Panc1 (cell line): ENCODE measurements around the gene VTI1A. TPM values are rescaled to one million over a fixed set of nuclear protein-coding genes. Genes with fewer than 3 reads are reported as not detected.

Source experiments
- ATAC-seq: fragments of 200-7000 bp; cut with Tn5 transposase; 2 replicates; pipeline ENCODE4 v1.9.1; 2020; ENCODE audit warnings: mild to moderate bottlenecking, moderate library complexity
- BruUV-seq: library from RNA; stranded (reverse); fragments of 400-500 nt; replicated peaks from 2 replicates; lab custom pipeline; 2021; lab: Mats Ljungman, UMichigan
- CTCF ChIA-PET: fragments of 300-600 bp; sonication (Branson Sonifier 250); formaldehyde crosslinking; loops from one replicate; lab custom pipeline; 2022; ENCODE audit warnings: antibody characterized with exemption; lab: Charles Lee
- POLR2A ChIA-PET: fragments of 300-600 bp; sonication (Branson Sonifier 250); formaldehyde crosslinking; loops from one replicate; lab custom pipeline; 2022; ENCODE audit warnings: antibody characterized with exemption; lab: Charles Lee
- DNase-seq: peaks from one replicate; pipeline ENCODE4 v3.0.0-alpha.2; 2010; ENCODE audit warnings: low read depth, low spot score
- H3K27ac ChIP-seq: 2 replicates; pipeline ENCODE4 v1.5.1; 2011; ENCODE audit warnings: mild to moderate bottlenecking, low read length, inconsistent platforms
- H3K27me3 ChIP-seq: fragments of 200-500 bp; sonication (Bioruptor generic); 2 replicates; pipeline ENCODE4 v1.6.0; 2014; ENCODE audit warnings: low read length, inconsistent platforms; ENCODE audit not compliant: control insufficient read depth, insufficient read depth
- H3K36me3 ChIP-seq: fragments of 200-500 bp; sonication (Bioruptor generic); 2 replicates; pipeline ENCODE4 v1.5.1; 2014; ENCODE audit warnings: inconsistent platforms, mild to moderate bottlenecking, low read length, moderate library complexity; ENCODE audit not compliant: control insufficient read depth, insufficient read depth
- H3K4me1 ChIP-seq: 2 replicates; pipeline ENCODE4 v1.5.1; 2011; ENCODE audit warnings: inconsistent platforms, mild to moderate bottlenecking, low read length, moderate library complexity; ENCODE audit not compliant: control insufficient read depth, insufficient read depth
- H3K4me3 ChIP-seq, 2 experiments: 2 replicates each; pipeline ENCODE4 v1.5.1; 2011 to 2012; ENCODE audit warnings: low read depth in 2 of 2, low read length in 2 of 2, mild to moderate bottlenecking in 2 of 2, inconsistent platforms in 1 of 2, moderate library complexity in 1 of 2
- H3K9me3 ChIP-seq: fragments of 200-500 bp; sonication (Bioruptor generic); 2 replicates; pipeline ENCODE4 v1.5.1; 2014; ENCODE audit warnings: low read depth, mild to moderate bottlenecking, inconsistent platforms, low read length, moderate library complexity; ENCODE audit not compliant: control insufficient read depth, insufficient read depth
- CTCF ChIP-seq: fragments of 450-650 bp; IDR thresholded peaks from 2 replicates; pipeline ENCODE4 v1.5.1; 2017; ENCODE audit warnings: mild to moderate bottlenecking
- POLR2AphosphoS5 ChIP-seq: IDR thresholded peaks from 2 replicates; pipeline ENCODE4 v1.6.1; 2012; ENCODE audit warnings: mild to moderate bottlenecking, low read depth, low read length, moderate library complexity
- REST ChIP-seq, 2 experiments: IDR thresholded peaks; 2 replicates each; pipeline ENCODE4 v1.6.1; 2011 to 2012; ENCODE audit warnings: low read depth in 2 of 2, control low read depth in 1 of 2, low read length in 1 of 2, mild to moderate bottlenecking in 1 of 2, moderate library complexity in 1 of 2; ENCODE audit not compliant: insufficient read depth in 1 of 2
- SIN3A ChIP-seq: IDR thresholded peaks from 2 replicates; pipeline ENCODE4 v1.6.1; 2012; ENCODE audit warnings: low read depth, mild to moderate bottlenecking, low read length, moderate library complexity, borderline replicate concordance; ENCODE audit not compliant: insufficient read depth
- TCF7L2 ChIP-seq: IDR thresholded peaks from 2 replicates; pipeline ENCODE4 v1.6.1; 2011; ENCODE audit warnings: mild to moderate bottlenecking, low read depth, low read length, inconsistent platforms
- in situ Hi-C: cut with HindIII; loops from 2 replicates; pipeline ENCODE4 v1.10.0; 2016; ENCODE audit warnings: low sequenced_read_pairs, low pct_unique_long_range_greater_than_20kb
- intact Hi-C: fragments of 100-400 bp; cut with micrococcal nuclease; formaldehyde crosslinking; loops from one replicate; pipeline ENCODE4 v1.10.0; 2022; ENCODE audit not compliant: unreplicated experiment
- total RNA-seq: library from RNA; stranded (reverse); gene quantifications from one replicate; pipeline ENCODE4 v1.2.1, GENCODE V29; 2021; ENCODE audit not compliant: unreplicated experiment

Gene VTI1A
- total RNA-seq, 1 experiment from 2014 or later: 36.3 TPM

GRCh38 chr10:112528235-112528634 lies 81.2 kb downstream of the VTI1A start:
- POLR2A ChIA-PET: no interaction called here
- Histone ChIP-seq H3K4me1 (peaks cover 6% of the 10 kb centered on the region; the same call in 1 of the 2 replicates), H3K36me3 (no peaks in the 10 kb centered on the region), H3K9me3 (no peaks in the 10 kb centered on the region), H3K27ac (no peak overlapping the region), H3K27me3 (no peaks in the 10 kb centered on the region), H3K4me3 (no peak overlapping the region)
- in situ Hi-C loops (no loop called here), intact Hi-C loops (no loop called here)
- no peak for ATAC-seq
- CTCF ChIA-PET: no interaction called here
- BruUV-seq: no TSS peak
- no peak for DNase-seq
- TF ChIP-seq CTCF: no peak

- H3K4me1 ChIP-seq: peaks cover 6% of the 10 kb centered on the region; the same call in 1 of the 2 replicates
- H3K27ac ChIP-seq: peak overlapping the region; percentile 12; the same call in 1 of the 2 replicates
- H3K9me3 ChIP-seq: no peaks in the 10 kb centered on the region
- in situ Hi-C loops (no loop called here), intact Hi-C loops (no loop called here)
- DNase-seq: no peak
- ChIA-PET POLR2A (interaction anchor here (0.6 kb wide), 1 partner anchor 429 kb away, joined by 3 read pairs; no protein-coding TSS in a partner anchor), CTCF (interaction anchor here (0.6 to 0.7 kb wide), 2 partner anchors 59 to 439 kb away, joined by 3 to 4 read pairs; no protein-coding TSS in a partner anchor)
- ATAC-seq: no peak
- TF ChIP-seq SIN3A (no peak), TCF7L2 (no peak), POLR2AphosphoS5 (no peak)
- H3K4me3 ChIP-seq: no peak overlapping the region; a peak in 1 of 4 replicates
- no peaks in the 10 kb centered on the region for H3K36me3 ChIP-seq
- H3K27me3 ChIP-seq: no peaks in the 10 kb centered on the region
- BruUV-seq: no TSS peak
Measured at GRCh38 chr10:112531421-112531820, 84.4 kb downstream of the VTI1A start.

- H3K4me1 ChIP-seq: peaks cover 6% of the 10 kb centered on the region; the same call in 1 of the 2 replicates
- no peak overlapping the region for H3K27ac ChIP-seq
- intact Hi-C loops (no loop called here), in situ Hi-C loops (no loop called here)
- peak overlapping the region in 1 of 2 experiments; percentile 3; a peak in 1 of 4 replicates for H3K4me3 ChIP-seq
- DNase-seq (no peak), ATAC-seq (no peak)
- no peaks in the 10 kb centered on the region for H3K27me3 ChIP-seq
- no peaks in the 10 kb centered on the region for H3K9me3 ChIP-seq
- no peak for TF ChIP-seq POLR2AphosphoS5
- POLR2A ChIA-PET: no interaction called here
- no peaks in the 10 kb centered on the region for H3K36me3 ChIP-seq
- no TSS peak for BruUV-seq
- CTCF ChIA-PET: no interaction called here
Measured at GRCh38 chr10:112532189-112532588, 85.2 kb downstream of the VTI1A start.

GRCh38 chr10:112532956-112533355 lies 85.9 kb downstream of the VTI1A start:
- H3K36me3 ChIP-seq: no peaks in the 10 kb centered on the region
- CTCF ChIA-PET: no interaction called here
- H3K27me3 ChIP-seq: no peaks in the 10 kb centered on the region
- no peak for ATAC-seq
- no peak overlapping the region for H3K27ac ChIP-seq
- no peaks in the 10 kb centered on the region for H3K9me3 ChIP-seq
- intact Hi-C loops: no loop called here
- TF ChIP-seq TCF7L2 (no peak), CTCF (no peak), SIN3A (no peak), POLR2AphosphoS5 (no peak), REST (IDR thresholded peaks at IDR 0.05; ENCODE audit: insufficient read depth in 1 of 2, low read depth in 2 of 2, low read length in 1 of 2) (no peak)
- no TSS peak for BruUV-seq
- H3K4me3 ChIP-seq: no peak overlapping the region
- POLR2A ChIA-PET: interaction anchor here (0.6 kb wide), 1 partner anchor 9 kb away, joined by 3 read pairs; no protein-coding TSS in a partner anchor
- H3K4me1 ChIP-seq: peaks cover 6% of the 10 kb centered on the region; the same call in 1 of the 2 replicates
- in situ Hi-C loops: no loop called here
- DNase-seq: no peak
